Skin epidermis (tissue), 12 donors: ENCODE results near the gene DAAM2.

ENCODE experiments used
- H3K27ac ChIP-seq, 21 experiments: fragments of 200-600 bp; sonication (generic) in 11 of 21; one replicate each; pipeline ENCODE4 v1.5.0; 2020; ENCODE audit warnings: mild to moderate bottlenecking in 3 of 21, inconsistent platforms in 2 of 21, moderate library complexity in 2 of 21
- H3K4me3 ChIP-seq, 7 experiments: fragments of 200-600 bp; sonication (generic) in 2 of 7; one replicate each; pipeline ENCODE4 v1.5.0; 2020; ENCODE audit warnings: inconsistent platforms in 2 of 7, mild to moderate bottlenecking in 2 of 7, moderate library complexity in 1 of 7

Gene DAAM2

DNA sequence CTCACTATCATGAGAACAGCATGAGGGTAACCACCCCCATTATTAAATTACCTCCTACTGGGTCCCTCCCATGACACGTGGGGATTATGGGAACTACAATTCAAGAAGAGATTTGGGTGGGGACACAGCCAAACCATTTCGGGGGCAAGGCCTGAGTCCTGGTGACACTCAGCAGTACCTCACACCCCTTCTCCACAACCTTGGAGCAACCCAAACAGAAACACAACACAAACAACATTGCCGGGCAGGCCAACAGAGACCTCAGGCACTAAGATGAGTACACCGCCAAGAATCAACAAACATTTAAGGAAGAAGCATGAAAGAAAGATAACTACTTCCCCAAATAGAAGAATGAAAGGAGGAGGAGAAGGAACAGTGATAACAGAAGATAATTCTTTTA is 125.2 kb downstream of the DAAM2 start:
- no peak overlapping the region for H3K4me3 ChIP-seq
- H3K27ac ChIP-seq = no peak overlapping the region

GRCh38 chr6:39917981-39918380 is 125.8 kb downstream of the DAAM2 start:
- Histone ChIP-seq H3K4me3 (no peak overlapping the region), H3K27ac (no peak overlapping the region)

DNA sequence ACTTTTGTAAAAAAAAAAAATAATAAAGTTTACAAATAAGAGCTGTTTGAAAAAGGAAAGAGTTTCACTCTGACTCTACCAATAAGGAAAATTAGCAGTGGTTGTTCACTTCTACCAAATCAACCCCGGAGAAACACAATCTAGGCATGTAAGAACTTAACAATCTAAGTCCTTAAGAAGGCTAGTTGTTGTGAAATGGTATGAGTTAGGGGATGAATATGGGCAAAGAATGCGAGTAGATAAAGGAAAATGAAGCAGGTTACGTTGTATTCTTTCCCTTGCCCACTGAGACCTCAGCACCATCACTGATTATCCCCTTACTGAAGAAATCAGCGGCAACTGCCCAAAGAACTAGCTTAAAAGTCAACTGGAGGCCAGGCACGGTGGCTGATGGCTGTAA is 126.7 kb downstream of the DAAM2 start:
- no peak overlapping the region for H3K27ac ChIP-seq
- no peak overlapping the region for H3K4me3 ChIP-seq

DNA sequence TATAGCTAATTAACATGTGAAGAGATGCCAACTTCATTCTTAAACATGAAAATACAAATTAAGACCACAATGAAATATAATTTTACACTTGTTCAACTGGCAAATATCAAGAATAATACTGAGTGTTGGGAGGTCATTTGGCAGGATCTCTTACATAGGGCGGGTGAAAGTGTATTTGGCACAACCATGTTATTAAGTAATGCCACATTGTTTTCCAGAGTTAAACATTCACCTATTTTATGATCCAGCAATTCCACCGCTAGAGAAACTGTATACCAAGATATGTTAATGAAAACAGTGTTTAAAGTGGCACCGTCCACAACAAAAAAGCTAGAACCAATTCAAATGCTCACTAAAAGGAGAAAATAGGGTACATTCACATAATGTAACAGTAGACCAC is 128.0 kb downstream of the DAAM2 start:
- no peak overlapping the region for H3K27ac ChIP-seq
- H3K4me3 ChIP-seq = no peak overlapping the region

DNA sequence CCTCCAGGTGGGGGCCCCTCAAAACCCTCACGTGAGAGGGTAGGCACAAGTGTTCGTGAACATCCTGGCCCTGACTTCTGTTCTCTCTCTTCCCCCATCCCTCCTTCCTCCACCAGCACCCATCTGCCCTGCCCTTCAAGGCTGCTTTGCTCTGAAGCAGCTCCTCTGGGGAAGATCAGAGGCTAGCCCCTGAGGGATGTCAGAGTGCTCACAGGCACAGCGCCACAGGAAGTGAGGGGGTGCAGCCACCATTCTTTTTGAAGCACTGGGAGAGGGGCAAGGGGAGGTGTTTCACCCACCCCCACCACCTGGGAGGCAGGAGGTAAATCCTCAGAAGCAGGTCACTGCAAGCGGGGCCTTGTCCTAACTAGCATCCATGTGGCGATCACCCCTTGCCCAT is 130.6 kb downstream of the DAAM2 start:
- H3K4me3 ChIP-seq = no peak overlapping the region
- peak overlapping the region in 1 of 21 experiments; percentile 1 for H3K27ac ChIP-seq

GRCh38 chr6:39923394-39923793 is 131.2 kb downstream of the DAAM2 start:
- H3K4me3 ChIP-seq = no peak overlapping the region

DNA sequence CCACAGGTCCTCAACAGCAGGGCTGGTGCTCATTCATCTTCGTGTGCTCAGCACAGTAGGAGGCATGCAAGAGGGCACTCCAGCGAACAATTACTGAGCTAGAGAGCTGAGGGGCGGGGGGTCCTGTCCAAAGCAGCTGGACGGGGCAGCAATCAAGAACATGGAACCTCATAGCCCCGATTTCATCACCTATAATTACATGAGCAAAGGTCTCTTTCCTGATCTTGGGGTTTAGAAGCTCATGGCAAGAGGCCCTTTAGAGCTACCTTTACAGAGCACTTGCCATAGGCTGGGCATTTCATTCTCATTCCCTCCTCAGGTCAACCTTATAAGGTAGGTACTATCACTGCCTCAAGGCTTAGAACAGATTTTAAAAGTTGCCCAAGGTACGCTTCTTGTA is 131.7 kb downstream of the DAAM2 start:
- H3K4me3 ChIP-seq = no peak overlapping the region
- H3K27ac ChIP-seq = no peak overlapping the region

More at GRCh38 chr6:39923394-39923793, 131.2 kb downstream of the DAAM2 start:
- H3K27ac ChIP-seq = peak overlapping the region in 1 of 21 experiments; percentile 1

- H3K4me3 ChIP-seq = no peak overlapping the region
- H3K27ac ChIP-seq = no peak overlapping the region
These were observed 132.1 kb downstream of the DAAM2 start for GRCh38 chr6:39924283-39924682.

DNA sequence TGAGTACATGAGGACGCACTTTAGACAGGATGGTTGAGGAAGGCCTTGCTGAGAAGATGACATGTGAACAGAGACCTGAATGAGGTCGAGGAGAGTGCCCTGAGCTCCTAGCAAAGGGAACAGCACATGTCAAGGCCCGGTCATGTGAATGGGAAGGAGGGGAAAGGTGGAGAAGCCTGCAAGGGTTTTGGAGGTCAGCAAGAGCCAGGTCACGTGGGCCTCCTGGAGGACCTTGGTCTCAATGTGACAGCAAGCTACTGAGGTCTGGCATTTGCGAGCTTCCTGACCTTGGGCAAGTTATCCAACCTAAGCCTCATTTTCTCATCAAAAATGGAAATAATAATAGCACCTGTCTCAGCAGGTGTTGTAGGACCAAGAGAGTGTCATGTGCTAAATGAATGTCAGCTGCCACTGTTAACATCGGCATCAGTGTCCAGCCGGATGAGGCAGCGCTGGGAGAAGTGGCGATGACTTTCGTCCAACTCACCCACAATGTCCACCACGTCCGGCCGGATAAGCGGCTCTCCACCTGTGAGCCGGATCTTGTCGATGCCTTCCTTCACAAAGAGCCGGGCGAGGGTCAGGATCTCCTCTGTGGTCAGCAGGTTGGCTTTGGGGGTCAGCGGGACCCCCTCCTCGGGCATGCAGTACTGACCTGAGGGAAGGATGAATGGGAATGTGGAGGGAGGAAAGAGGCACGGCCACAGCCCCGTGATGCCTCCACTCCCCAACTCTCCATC is 133.2 kb downstream of the DAAM2 start:
- H3K27ac ChIP-seq = no peak overlapping the region

DNA sequence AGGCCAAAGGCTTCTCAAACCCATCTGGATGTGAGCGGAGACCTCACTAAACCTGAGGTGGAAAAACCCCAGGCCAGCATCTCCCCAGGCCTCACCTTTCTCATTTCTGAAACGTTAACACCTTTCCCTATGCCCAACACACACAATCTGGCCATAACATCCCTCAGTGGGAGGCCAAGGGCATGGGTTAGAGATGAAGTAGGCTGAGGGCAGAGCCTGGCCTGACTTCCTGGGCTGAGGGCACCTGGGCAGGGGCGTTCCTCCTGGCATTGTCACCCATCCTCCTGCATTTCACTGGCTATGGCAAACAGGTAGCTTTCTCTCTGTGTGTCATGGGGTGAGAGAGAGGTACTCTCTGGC is 133.7 kb downstream of the DAAM2 start:
- Histone ChIP-seq H3K4me3 (no peak overlapping the region), H3K27ac (no peak overlapping the region)

More for the DNA sequence above, 133.2 kb downstream of the DAAM2 start:
- no peak overlapping the region for H3K4me3 ChIP-seq

- H3K4me3 ChIP-seq = no peak overlapping the region
- peak overlapping the region in 1 of 21 experiments; percentile 29 for H3K27ac ChIP-seq
These were observed 134.5 kb downstream of the DAAM2 start for GRCh38 chr6:39926668-39927067.

GRCh38 chr6:39927159-39927558 is 135.0 kb downstream of the DAAM2 start:
- peak overlapping the region in 1 of 21 experiments; percentile 29 for H3K27ac ChIP-seq
- H3K4me3 ChIP-seq = no peak overlapping the region

- Histone ChIP-seq H3K4me3 (no peak overlapping the region), H3K27ac (peak overlapping the region in 1 of 21 experiments; percentile 38)
These were observed 137.0 kb downstream of the DAAM2 start for GRCh38 chr6:39929039-39929732.

GRCh38 chr6:39929733-39930461 is 137.7 kb downstream of the DAAM2 start:
- peak overlapping the region in 4 of 21 experiments; percentile 7 to 51 (median 12) for H3K27ac ChIP-seq
- no peak overlapping the region for H3K4me3 ChIP-seq

DNA sequence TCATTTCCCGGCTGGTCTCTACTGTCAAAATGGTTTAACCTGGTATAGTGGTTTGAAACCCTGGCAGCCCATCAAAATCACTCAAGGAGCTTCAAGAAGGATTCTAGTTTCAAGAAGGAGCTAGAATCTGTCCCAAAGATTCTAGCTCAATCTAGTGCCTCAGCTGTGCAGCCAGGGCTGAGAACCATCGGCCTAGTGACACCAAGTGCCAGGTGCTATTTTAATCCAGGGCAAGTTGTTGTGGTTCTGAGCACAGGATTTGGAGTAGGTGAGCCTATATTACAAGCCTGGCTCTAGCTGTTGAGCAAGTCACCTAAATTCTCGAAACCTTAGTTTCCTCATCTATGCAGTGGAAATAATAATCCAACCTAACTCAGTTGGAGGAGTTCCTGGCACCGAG is 138.4 kb downstream of the DAAM2 start:
- peak overlapping the region in 4 of 21 experiments; percentile 7 to 51 (median 18) for H3K27ac ChIP-seq
- no peak overlapping the region for H3K4me3 ChIP-seq

- Histone ChIP-seq H3K4me3 (no peak overlapping the region), H3K27ac (no peak overlapping the region)
These were observed 139.4 kb downstream of the DAAM2 start for GRCh38 chr6:39931607-39932006.

DNA sequence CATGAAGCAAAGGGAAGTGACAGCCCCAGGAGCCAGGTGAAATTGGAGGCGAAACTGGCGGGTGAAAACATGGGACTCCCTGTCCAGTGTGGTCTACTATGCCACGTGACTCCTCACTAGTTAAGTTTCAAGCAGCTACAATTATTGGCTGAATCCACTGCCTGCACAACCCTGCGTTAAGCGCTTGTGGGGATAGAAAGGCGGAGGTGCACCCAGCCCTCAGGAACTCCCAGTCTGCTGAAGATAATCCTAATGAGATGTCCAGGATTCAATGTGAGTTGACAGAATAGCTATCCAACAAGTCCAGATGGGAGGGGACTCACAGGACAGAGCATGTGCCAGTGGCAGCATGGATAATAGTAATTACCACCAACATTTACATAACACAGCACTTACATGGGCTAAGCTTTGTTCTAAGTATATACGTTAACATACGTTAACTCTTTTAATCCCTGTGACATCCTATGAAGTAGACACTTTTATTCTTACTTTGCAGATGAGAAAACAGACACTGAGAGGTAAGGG is 140.3 kb downstream of the DAAM2 start:
- Histone ChIP-seq H3K4me3 (peak overlapping the region in 1 of 7 experiments; percentile 2), H3K27ac (peak overlapping the region in 6 of 21 experiments; percentile 0 to 78 (median 47))

DNA sequence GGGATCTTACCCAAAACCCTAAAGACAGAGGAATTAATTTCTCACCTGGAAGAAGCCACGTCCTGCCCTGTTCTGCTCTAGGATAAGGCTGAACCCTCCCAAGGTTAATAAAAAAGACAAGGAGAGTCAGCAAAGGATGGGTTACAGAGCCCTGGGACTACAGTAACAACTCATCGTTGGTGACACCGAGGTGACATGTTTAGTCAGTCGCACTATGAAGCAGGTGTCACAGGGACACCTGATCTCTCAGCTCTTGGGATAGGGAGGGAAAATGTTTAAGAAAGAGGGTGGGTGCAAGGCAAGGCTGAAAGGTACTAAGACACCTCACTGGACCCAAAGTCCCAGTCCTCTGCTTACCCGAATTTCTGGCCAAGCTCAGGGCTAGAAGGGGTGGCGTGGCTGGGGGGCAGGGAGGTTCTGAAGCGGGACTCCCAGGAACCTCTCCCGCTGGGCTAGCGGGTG is 141.5 kb downstream of the DAAM2 start:
- Histone ChIP-seq H3K27ac (peak overlapping the region in 17 of 21 experiments; percentile 18 to 84 (median 69)), H3K4me3 (peak overlapping the region; percentile 34 to 68 (median 62))

GRCh38 chr6:39934131-39934757 is 142.1 kb downstream of the DAAM2 start, which contains the start of gene MOCS1:
Gene MOCS1, minus strand, starts transcription at chr6:39934462. Its CDS starts 45 bp downstream, at chr6:39934417.
- Histone ChIP-seq H3K27ac (peak within 1 kb of the TSS in 17 of 21 experiments; percentile 18 to 84 (median 69)), H3K4me3 (peak within 1 kb of the TSS; percentile 34 to 68 (median 62))
